CD4-positive, alpha-beta T cell treated with Interleukin-6 at 100 ng/mL for 8 hours (primary cell): ENCODE data around the gene MRPL55.
"Not testable (repeated sequence)": the region's sequence is repeated elsewhere in the genome, so short reads cannot be mapped to it uniquely, and the experiment has no call there.

Source experiments
- DNase-seq: peaks from one replicate; pipeline ENCODE4 v3.0.0-alpha.2; 2020; ENCODE audit warnings: mixed read lengths, low spot score

Gene MRPL55

DNA sequence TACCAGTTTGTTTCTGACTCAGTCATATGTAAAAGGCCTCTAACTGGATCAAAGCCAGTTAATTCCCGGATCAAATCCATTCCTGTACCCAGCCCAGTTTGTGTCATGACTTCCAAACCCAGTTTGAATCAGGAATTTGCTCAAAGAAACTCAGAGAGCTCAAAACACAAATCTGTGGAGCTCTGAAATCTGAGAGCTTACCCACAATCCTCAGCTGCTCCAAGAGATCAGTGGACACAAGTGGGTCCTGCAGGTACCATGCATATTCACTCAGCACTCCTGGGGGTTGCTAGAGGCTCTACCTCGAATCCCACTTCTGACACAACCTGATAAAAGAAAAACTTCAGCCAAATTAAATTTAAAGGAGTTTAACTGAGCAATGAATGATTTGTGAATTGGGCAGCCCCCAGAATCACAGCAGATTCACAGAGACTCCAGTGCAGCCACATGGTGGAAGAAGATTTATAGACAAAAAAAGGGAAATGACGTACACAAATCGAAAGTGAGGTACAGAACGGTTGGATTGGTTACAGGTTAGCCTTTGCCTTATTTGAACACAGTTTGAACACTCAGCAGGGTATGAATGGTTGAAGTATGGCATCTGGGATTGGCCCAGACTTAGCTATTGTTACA is 11.9 kb upstream of the MRPL55 start:
- DNase-seq, result no peak

DNA sequence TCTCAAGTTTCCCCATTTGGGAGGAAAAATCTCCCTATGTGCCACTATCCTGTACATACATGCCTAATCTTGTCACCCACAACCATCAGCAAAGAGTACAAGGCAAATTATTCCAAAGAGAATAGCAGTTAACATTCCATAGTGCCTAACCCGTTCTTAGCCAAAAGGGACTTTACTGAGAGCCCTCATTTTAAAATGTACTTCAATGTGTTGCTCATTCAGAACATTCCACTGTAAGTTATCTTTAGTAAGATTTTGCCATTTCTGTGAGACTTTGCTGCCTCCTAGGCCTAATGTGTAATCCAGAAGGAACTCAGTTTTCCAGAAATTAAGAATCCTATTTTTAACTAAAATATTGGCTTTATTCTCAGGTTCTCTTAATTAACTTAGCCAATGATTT is 11.3 kb upstream of the MRPL55 start:
- DNase-seq, result no peak

DNA sequence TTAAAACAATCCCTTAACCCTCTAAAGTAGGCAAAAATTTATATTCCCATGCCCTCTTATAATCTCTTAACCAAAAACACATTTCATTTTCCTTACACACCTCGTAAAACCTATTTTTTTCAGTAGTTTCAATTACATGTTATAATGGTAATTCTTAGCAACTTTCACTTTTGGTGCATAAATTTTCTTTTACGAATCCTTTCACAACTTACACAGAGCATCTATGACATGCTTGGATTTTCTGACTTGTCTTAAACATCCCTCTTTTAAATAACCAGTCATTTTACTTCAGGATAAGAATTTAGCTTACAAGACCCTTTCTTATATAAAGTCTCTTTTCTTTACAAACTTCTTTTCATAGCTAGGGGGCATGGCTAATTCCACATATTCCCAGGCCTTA is 8.9 kb upstream of the MRPL55 start:
- no peak for DNase-seq

DNA sequence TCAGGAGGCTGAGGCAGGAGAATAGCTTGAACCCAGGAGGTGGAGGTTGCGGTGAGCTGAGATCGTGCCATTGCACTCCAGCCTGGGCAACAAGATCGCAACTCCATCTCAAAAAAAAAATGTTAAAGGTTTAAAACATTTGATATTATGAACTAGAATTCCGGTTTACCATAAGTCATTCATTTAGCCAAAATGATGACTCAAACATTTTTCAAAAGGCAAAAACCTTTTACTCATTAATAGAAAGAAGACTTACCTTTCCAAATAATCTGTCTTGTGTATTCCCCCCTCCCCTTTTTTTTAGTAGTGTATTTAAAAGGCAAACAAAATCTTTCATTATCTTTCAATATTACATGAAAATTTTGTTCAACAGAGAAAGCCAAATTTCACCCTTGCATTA is 8.2 kb upstream of the MRPL55 start:
- no peak for DNase-seq

DNA sequence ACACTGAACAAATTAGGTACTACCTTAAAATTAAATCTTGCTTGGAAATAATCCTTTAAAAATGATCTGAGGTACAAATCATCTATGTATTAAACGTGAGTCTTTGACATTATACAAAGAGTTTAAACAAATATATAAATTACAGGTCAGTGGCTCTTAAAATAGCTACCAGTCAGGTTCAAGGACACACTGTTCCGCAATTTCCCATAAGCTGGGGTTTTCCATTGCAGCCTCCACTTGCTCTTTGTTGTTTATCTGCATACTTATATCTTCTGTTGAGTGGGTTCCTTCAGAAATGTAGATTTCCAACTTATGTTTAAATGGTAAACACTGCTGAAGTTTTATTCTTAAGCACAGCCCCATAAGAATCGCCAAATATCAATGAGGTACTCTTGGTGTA is 5.7 kb upstream of the MRPL55 start:
- no peak for DNase-seq

DNA sequence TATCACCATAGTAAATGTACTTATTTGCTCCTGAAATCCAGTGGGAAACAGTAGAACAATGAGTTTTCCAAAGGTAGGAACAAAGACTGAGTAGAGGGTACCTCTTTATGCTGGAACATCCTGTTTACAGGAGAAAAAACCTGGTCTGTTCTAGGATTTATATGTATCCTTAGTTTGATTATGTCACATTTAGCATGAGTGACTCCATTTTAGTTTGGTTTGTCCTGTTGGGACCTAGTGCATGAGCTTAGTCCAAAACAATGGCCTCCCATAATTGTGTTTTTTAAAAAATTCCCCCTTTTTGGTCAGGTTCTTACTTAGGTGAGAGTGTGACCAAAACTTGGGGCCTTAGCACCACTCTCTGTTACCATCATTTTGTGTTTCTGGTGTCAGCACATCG is 3.5 kb upstream of the MRPL55 start:
- DNase-seq, result no peak

DNA sequence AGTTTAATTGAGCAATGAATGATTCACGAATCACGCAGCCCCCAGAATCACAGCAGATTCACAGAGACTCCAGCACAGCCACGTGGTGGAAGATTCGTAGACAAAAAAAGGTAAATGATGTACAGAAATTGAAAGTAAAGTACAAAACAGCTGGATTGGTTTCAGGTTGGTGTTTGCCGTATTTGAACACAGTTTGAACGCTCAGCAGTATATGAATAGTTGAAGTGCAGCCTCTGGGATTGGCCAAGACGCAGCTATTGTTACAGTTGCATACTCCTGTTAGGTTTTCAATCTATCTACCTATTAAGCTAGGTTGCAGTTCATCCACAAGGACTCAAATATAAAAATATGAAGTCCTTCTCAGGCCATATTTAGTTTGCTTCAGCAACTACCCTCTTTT is 3.1 kb upstream of the MRPL55 start:
- no peak for DNase-seq

DNA sequence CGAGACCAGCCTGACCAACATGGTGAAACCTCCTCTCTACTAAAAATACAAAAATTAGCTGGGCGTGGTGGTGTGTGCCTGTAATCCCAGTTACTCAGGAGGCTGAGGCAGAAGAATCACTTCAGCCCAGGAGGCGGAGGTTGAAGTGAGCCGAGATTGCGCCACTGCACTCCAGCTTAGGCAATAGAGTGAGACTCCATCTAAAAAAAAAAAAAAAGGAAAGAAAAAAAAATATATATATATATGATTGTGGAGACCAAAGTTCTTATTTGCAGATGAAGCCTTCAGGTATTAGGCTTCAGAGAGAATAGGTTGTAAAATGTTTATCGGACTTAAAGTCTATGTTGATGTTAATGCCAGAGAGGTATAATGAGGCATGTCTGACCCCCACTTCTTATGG is 2.2 kb upstream of the MRPL55 start:
- not testable (repeated sequence) for DNase-seq

DNA sequence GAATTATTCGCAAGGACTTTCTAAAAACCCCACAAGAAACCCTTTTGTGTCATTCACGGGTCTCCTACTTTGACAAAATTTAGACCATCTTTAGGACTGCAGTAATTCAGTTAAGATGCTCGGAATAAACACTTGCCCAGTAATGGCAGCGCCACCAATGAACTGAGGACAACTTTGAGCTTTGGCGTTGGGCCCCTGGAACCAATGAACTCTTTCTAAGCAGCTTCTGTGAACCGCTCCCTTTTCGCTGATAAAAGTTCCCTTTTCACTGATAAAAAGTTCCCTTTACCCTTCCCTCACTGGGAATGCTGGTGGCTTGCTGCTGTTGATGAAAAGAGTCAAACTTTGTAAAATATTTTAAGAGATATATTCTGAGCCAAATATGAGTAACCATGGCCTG is 1.5 kb upstream of the MRPL55 start:
- DNase-seq, result no peak

DNA sequence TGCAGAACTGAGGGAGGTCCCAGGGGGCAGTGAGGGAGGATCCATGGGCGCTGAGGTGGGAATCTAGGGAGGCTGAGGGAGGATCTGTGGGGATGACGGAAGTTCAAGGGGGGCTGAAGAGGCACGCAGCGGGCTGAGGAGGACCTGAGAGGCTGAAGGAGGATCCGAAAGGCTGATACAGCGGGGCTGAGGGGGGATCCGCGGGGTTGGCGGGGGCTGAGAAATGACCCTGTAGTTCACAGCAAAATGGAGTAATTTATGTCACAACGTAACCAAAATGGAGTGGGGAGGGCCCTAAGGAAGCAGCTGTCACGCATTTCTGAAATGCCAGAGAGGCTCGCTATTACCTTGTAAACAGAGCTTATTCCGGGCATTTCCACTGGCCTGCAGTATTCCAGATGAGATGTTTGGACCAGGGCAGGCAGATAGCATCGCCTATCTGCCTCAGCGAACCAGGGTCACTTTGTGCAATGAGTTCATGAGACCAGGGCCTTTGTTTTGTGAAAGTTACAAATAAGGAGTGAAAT is 926 bp upstream of the MRPL55 start:
- DNase-seq, result no peak

DNA sequence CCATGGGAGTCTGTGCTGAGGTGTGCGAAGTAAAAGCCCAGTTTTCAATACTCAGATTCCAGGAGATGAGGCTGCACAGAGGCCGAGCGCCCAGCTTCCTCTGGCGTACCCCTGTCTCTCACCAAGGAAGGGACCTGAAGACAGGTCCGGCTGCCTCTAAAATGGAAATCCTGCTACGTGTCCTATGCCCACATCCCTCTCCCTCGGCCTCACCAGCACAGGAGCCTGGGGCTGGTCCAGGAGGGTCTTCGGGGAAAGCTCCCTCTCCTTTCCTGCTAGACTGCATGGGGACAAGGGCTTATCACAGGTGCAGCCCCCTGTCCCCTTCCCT is 392 bp downstream of the MRPL55 start:
- no peak for DNase-seq

DNA sequence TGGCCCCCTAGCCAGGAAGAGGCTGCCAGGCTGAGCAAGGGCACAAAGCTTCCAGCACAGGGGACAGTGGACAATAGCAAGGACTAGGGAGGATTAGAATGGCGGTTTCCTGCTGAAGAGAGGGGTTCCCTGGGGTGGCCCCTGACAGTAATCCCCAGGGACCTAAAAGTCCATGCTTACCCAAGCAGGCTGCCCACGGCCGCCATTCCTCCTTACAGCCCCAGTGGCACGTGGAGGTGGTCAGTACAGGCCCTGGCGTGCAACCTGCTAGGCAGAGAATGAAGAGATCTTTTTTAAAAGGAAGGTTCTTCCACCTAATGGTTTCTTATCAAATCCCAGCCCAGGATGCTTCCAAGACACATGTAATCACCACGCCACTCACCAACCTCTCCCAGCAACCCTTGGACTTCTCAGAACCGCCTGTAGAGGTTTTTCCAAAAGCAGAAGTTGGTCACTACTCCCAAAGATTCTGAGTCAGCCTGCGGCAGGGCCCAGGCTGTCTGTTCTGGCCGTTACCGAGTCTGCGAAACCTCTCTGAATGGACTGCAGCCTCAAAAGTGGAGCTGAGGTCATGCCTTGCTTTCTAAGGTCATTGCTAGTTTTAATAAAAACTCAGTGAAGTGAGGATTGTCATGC is 926 bp downstream of the MRPL55 start:
- DNase-seq, result no peak

DNA sequence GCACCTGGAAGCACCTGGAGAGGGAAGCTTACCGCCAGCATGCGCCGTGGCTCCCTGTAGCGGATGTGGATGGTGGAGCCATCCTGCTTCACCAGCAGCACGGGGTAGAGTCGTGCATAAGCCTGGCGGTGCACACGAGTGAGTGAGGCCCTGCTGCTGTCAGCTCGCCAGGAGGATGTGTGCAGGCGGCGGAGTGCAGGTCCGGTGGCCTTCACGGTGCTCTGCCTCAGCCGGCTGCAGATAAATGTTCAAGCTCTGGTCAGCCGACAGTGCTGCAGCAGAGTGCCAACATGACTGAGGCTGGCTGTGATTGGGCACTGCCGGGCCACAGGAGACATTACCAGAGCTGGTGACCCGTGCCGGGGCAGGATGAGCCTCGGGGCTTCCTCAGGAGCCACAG is 1.5 kb downstream of the MRPL55 start:
- DNase-seq, result no peak

DNA sequence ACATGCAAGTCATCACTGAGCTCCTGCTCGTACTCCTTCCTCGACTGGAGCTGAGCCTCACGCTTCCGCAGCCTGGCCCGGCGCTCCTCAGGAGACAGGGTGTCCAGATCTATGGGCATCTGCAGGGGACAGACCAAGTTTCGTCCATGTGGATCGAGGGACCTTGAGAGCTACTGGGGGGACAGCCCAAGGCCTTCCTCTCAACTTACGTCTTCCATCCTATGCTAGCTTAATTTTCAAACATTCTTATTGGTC is 2.4 kb downstream of the MRPL55 start:
- no peak for DNase-seq

DNA sequence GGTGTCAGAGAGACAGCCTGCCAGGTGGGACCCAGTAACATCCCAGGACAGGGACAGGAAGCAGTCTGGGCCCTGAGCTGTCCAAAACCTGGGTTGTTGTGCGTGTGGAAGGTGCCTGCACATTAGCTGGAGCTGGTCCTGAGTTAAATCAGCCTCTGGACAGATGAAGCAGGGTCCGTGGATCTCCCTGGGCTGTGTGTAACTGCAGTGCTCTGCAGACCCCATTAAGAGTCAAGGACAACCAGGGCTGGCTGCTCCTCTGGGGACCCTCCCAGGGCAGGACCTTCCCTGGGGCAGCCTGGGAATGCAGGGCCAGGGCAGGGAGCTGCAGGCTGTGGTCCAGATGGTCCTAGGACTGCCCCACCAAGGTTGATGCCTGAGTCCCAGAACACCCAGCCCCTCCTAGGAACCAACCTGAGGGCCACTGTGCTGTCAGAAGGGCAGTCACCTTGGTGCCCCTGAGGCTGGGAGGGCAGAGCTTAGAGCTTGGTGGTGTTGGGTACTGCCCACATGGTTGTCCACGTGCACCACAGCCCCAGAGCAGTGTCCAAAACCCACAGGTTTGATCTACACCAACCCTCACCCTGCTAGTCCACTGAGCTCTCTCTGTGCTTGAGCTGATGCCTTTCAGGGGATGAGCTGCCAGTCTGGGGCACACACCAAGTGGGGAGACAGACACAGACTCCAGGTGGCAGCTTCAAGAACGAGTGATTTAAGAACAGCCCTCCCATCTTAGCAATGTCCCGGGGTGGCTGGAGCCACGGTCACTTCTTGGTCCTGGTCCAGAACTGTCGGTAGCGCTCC is 2.9 kb downstream of the MRPL55 start:
- DNase-seq, result no peak

DNA sequence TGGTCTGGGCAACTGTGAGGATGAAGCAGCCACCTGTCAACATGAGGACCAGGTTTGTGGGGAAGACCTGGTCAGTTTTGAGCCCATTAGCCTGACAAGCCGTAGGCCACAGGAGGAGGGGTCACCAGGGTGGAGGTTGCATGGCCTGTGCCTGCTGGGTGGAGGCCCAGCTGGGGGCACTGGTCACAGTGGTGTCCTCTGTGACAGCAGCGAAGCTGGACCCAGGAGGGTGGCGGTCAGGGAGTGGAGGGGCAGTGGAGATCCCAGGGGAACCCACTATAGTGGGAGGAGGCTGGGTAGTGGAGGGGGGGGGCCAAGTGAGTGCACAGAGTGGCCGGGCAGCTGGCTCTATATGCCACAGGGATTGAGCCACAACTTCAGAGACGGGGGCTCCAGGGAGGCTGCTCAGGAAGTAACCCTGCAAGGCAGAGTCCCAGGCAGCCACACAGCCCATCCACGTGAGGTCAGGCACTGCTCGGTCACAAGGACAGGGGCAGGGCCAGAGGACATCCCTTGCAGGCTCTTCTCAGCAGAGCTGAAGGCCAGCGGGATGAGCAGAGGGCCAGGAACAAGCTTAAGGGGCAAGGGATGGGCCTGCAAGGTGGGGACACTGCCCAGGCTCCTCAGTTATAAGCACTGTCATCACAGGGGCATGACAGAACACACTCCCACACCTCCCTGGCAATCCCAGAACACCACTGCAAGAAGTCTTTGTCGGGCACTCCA is 3.7 kb downstream of the MRPL55 start:
- DNase-seq, result no peak

DNA sequence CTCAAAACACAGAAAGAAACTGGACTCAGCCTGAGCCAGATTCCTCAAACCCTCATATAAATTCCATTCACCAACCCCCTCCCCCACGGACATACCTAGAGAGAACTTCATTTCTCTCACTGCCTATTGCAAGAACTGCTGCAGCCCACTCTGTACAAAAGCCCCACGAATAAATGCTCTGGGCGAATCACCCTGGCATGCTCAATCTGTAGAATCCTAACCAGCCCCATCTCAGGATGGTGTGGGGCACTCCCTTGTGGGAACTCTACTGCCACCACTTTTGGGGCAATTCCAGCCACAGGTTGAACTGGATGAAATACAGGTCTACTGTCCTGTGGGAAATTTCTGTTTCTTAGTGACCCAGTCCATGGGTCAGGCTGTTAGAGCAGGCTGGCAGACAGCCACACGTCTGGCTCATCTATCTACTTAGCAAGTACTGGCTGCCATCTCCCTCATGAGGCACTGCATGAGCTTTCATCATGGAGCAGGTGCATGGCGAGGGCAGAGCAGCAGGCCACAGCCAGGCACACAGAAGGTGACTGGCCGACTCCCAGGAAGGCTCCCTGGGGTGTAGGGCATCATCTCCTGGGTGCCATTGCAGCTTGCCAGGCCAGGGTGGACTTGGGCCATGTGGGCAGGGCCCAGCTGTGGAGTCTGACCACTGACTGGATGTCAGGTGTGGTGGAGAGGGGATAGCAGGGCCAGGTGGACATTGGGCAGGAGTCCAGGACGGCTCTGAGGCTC is 4.4 kb downstream of the MRPL55 start:
- no peak for DNase-seq

DNA sequence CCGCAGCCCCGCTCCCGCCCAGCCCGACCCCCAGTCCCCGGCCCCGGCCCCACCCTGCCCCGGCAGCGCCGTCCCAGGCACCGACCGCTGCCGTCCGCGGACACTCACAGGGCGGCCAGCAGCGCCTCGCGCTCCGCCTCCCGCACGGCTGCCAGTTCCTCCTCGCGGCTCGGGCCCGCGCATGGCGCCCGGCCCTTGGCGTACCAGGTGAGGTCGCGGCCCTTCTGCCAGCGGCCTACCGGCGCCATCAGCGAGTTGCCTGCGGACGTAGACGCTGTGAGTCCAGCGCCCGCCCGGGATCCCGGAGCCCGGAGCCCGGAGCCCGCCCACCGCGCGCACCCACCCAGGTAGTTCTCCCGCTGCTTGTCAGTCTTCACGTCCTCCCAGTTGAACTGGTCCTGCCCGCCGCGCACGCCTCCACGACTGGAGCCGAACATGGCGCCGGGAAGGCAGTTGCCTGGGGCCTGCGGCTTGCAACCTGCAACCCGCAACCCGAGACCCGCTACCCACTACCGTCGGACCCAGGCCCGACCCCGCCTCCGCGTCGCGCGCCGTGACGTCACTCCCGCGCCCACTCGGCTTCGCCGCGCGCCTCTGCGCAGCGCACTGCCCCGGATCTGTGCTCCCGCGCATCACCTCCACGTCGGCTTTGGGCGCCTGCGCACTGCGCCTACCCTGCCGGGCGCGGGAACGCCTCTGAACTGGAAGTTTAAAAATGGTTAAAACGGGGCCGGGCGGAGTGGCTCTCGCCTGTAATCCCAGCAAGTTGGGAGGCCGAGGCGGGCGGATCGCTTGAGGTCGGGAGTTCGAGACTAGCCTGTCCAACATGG is 6.1 kb downstream of the MRPL55 start, which contains the start of gene C1orf35:
Gene C1orf35 (minus strand): TSS at position 535 of the 830 bp plus-strand sequence. CDS start 98 bp downstream, at position 437.
- peak; percentile 93 for DNase-seq

DNA sequence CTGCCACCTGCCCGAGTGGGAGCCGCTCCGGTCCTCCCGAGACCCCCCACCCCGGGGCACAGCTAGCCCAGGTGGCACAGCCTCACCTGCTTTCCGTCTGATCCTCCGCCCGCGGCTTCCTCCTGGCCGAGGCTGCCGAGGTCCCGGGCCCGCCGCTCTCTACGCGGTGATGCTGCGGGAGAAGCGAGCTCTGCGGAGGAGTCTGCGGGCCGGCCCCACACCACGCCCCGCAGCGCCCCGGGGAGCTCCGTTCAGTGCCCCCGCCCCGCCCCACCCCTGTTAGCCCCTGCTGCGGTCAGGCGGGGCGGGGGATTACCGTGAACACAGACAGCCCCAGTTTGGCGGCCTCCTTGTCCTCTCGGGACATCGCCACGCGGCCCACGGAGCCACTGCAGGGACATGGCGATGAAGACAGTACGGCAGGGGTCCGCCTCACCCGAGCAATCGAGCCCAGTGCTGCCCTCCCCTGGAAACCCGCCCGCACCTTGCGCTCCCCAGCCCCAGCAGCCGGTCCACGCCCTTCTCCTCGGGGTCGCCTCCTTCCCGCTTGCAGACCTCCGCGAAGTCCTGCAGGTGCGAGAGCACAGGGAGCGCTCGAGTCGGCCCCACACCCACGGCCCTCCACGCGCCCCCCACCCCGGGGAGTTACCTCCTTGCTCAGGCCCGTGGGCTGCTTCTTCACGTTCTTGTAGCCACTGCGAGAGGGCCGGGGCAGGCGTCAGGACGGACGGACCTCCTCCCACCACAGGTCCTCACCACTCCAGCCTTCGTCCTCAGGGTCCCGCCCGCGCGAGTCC is 6.9 kb downstream of the MRPL55 start:
- DNase-seq, result peak; percentile 38

DNA sequence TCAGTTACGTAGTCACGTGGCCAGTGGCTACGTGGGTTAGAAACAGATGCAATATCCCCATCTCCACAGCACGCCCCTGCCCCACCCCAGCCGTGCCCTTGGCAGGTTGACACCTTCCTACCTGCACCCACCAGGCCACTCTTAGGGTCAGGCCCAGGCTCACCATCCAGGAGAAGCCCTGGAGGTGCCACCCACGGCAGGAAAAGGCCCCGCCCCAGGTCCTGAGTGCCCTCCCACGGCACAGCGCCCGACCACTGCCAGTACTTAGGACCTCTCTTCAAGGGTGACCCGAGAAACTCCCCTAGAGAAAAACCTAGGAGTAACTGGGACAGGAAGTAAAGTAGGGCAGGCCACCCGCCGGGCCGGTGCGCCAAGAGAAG is 7.5 kb downstream of the MRPL55 start:
- DNase-seq, result no peak
